Lower lobe of right lung (tissue), 2 donors: Measurements from ENCODE around the gene ZNF367. TPM values are rescaled to one million over a fixed set of nuclear protein-coding genes. Genes with fewer than 3 reads are reported as not detected.
A peak's percentile ranks its signal among the peaks of the same experiment; 100 is the strongest.

ENCODE experiments used
- ATAC-seq, 2 donors: fragments of 200-7000 bp; cut with Tn5 transposase; one replicate each; pipeline ENCODE4 v1.9.1; 2020 to 2022; ENCODE audit warnings: mild to moderate bottlenecking in 2 of 2, moderate library complexity in 2 of 2
- DNase-seq: peaks from one replicate; pipeline ENCODE4 v3.0.0-alpha.2; 2020
- H3K27ac ChIP-seq: fragments of 200-600 bp; one replicate; pipeline ENCODE4 v1.8.0; 2022
- H3K27me3 ChIP-seq: fragments of 200-600 bp; one replicate; pipeline ENCODE4 v1.8.0; 2022; ENCODE audit warnings: low read depth
- H3K36me3 ChIP-seq: fragments of 200-600 bp; one replicate; pipeline ENCODE4 v1.8.0; 2022; ENCODE audit warnings: mild to moderate bottlenecking
- H3K4me1 ChIP-seq: fragments of 200-600 bp; one replicate; pipeline ENCODE4 v1.8.0; 2022
- H3K4me3 ChIP-seq: fragments of 200-600 bp; one replicate; pipeline ENCODE4 v1.8.0; 2022; ENCODE audit warnings: mild to moderate bottlenecking
- H3K9me3 ChIP-seq: fragments of 200-600 bp; one replicate; pipeline ENCODE4 v1.8.0; 2022
- CTCF ChIP-seq: fragments of 200-600 bp; IDR thresholded peaks from one replicate; pipeline ENCODE4 v1.8.0; 2022; ENCODE audit warnings: antibody characterized with exemption, mild to moderate bottlenecking
- intact Hi-C: fragments of 100-400 bp; cut with DNase I; formaldehyde crosslinking; loops from one replicate; pipeline ENCODE4 v1.11.0; 2022
- total RNA-seq: library from RNA; stranded (reverse); fragmentation: NEBNext Ultra II Directional; extraction: Animal tissue kit (Norgen Biotek cat#: 25700); gene quantifications from one replicate; pipeline ENCODE4 v1.2.1, GENCODE V29; 2021
- donor health status: DM: no; HTN: yes; CAD: no; lungs with severe emphysema.

Gene ZNF367
- total RNA-seq, 1 donor from 2014 or later, result 1.1 TPM

- ATAC-seq, result peak; percentile 64 to 76
- no peak for TF ChIP-seq CTCF
- Histone ChIP-seq H3K4me1 (peaks cover 15% of the 10 kb centered on the region), H3K36me3 (no peaks in the 10 kb centered on the region), H3K4me3 (no peak overlapping the region), H3K27me3 (no peaks in the 10 kb centered on the region), H3K9me3 (no peaks in the 10 kb centered on the region), H3K27ac (no peak overlapping the region)
- no peak for DNase-seq
- intact Hi-C loops, result no loop called here
Observed at GRCh38 chr9:96425500-96426169, 7.5 kb upstream of the ZNF367 start.

- no peak overlapping the region for H3K4me3 ChIP-seq
- H3K4me1 ChIP-seq, result peaks cover 25% of the 10 kb centered on the region
- H3K27me3 ChIP-seq, result no peaks in the 10 kb centered on the region
- no peak for ATAC-seq
- DNase-seq, result no peak
- intact Hi-C loops, result no loop called here
- no peak for TF ChIP-seq CTCF
- H3K36me3 ChIP-seq, result no peaks in the 10 kb centered on the region
- H3K9me3 ChIP-seq, result no peaks in the 10 kb centered on the region
- H3K27ac ChIP-seq, result no peak overlapping the region
Observed at GRCh38 chr9:96423985-96424336, 5.8 kb upstream of the ZNF367 start.

- Histone ChIP-seq H3K9me3 (no peaks in the 10 kb centered on the region), H3K4me1 (peaks cover 25% of the 10 kb centered on the region), H3K36me3 (no peaks in the 10 kb centered on the region), H3K4me3 (no peak overlapping the region), H3K27me3 (no peaks in the 10 kb centered on the region), H3K27ac (no peak overlapping the region)
- intact Hi-C loops, result no loop called here
- DNase-seq (no peak), ATAC-seq (no peak)
- no peak for TF ChIP-seq CTCF
Observed at GRCh38 chr9:96423322-96423984, 5.3 kb upstream of the ZNF367 start.

GRCh38 chr9:96420468-96421219 is 2.5 kb upstream of the ZNF367 start:
- H3K27ac ChIP-seq, result peak overlapping the region; percentile 99
- intact Hi-C loops, result no loop called here
- H3K4me1 ChIP-seq, result peaks cover 31% of the 10 kb centered on the region
- H3K27me3 ChIP-seq, result no peaks in the 10 kb centered on the region
- no peak for TF ChIP-seq CTCF
- no peaks in the 10 kb centered on the region for H3K9me3 ChIP-seq
- ATAC-seq (peak in 1 of 2 donors; percentile 36), DNase-seq (no peak)
- no peaks in the 10 kb centered on the region for H3K36me3 ChIP-seq
- no peak overlapping the region for H3K4me3 ChIP-seq

GRCh38 chr9:96419691-96419969 is 1.5 kb upstream of the ZNF367 start:
- no peak for DNase-seq
- Histone ChIP-seq H3K4me3 (peak overlapping the region; percentile 94), H3K9me3 (no peaks in the 10 kb centered on the region), H3K27me3 (no peaks in the 10 kb centered on the region), H3K4me1 (peaks cover 27% of the 10 kb centered on the region), H3K27ac (peak overlapping the region; percentile 99), H3K36me3 (no peaks in the 10 kb centered on the region)
- no peak for TF ChIP-seq CTCF
- no peak for ATAC-seq
- intact Hi-C loops, result no loop called here
